ENCODE results near the gene ARHGDIA. TPM values are rescaled to one million over a fixed set of nuclear protein-coding genes. Genes with fewer than 3 reads are reported as not detected.
A peak's percentile ranks its signal among the peaks of the same experiment; 100 is the strongest.

The ARHGDIA gene
- total and polyA plus RNA-seq, 8 donors = 57.1 to 435 (median 151) TPM

- no peak for DNase-seq
- Histone ChIP-seq H3K4me1 (peaks cover 27 to 71% (median 57%) of the 10 kb centered on the region in 4 donors), H3K27ac (peak overlapping the region in 1 of 5 donors; percentile 78), H3K4me3 (no peak overlapping the region), H3K9me3 (no peaks in the 10 kb centered on the region), H3K27me3 (no peaks in the 10 kb centered on the region), H3K36me3 (peaks cover 36 to 54% (median 49%) of the 10 kb centered on the region in 4 donors)
- no peak for TF ChIP-seq POLR2A (IDR thresholded peaks at IDR 0.05)
- TF ChIP-seq CTCF (IDR thresholded peaks at IDR 0.05) = no peak
- no peak for TF ChIP-seq EP300 (IDR thresholded peaks at IDR 0.05)
- no peak for TF ChIP-seq POLR2AphosphoS5 (IDR thresholded peaks at IDR 0.05)
- intact Hi-C loops (cut with DNase I; ENCODE audit: low total_unique reads) = no loop called here
- WGBS, 5 donors = 91 to 95% (median 95%) methylated on average over 23 to 31 of the region's 31 CpGs
These were observed 42.4 kb upstream of the ARHGDIA start for GRCh38 chr17:81913394-81914102.

GRCh38 chr17:81912441-81913309 is 41.5 kb upstream of the ARHGDIA start:
- DNase-seq = peak; percentile 65 to 79
- Histone ChIP-seq H3K4me3 (peak overlapping the region in 1 of 4 donors; percentile 28), H3K9me3 (no peaks in the 10 kb centered on the region), H3K27ac (peak overlapping the region; percentile 55 to 78 (median 66)), H3K36me3 (peaks cover 44 to 63% (median 58%) of the 10 kb centered on the region in 4 donors), H3K4me1 (peaks cover 22 to 67% (median 54%) of the 10 kb centered on the region in 4 donors), H3K27me3 (no peaks in the 10 kb centered on the region)
- TF ChIP-seq EP300 (IDR thresholded peaks at IDR 0.05) (no peak), POLR2AphosphoS5 (IDR thresholded peaks at IDR 0.05) (no peak), POLR2A (IDR thresholded peaks at IDR 0.05) (no peak), CTCF (IDR thresholded peaks at IDR 0.05) (no peak)
- intact Hi-C loops (cut with DNase I; ENCODE audit: low total_unique reads) = no loop called here
- 79 to 88% (median 84%) methylated on average over 32 of the region's 32 CpGs for WGBS, 5 donors

GRCh38 chr17:81911969-81912368 is 40.8 kb upstream of the ARHGDIA start:
- peaks cover 18 to 63% (median 49%) of the 10 kb centered on the region in 4 donors for H3K4me1 ChIP-seq
- peak overlapping the region; percentile 55 to 78 (median 66) for H3K27ac ChIP-seq
- peaks cover 50 to 70% (median 65%) of the 10 kb centered on the region in 4 donors for H3K36me3 ChIP-seq
- TF ChIP-seq POLR2AphosphoS5 (IDR thresholded peaks at IDR 0.05) (no peak), CTCF (IDR thresholded peaks at IDR 0.05) (no peak), POLR2A (IDR thresholded peaks at IDR 0.05) (no peak), EP300 (IDR thresholded peaks at IDR 0.05) (no peak)
- H3K27me3 ChIP-seq = no peaks in the 10 kb centered on the region
- 70 to 83% (median 81%) methylated on average over 19 of the region's 19 CpGs for WGBS, 5 donors
- peak overlapping the region; percentile 11 to 28 (median 20) for H3K4me3 ChIP-seq
- intact Hi-C loops (cut with DNase I; ENCODE audit: low total_unique reads) = no loop called here
- H3K9me3 ChIP-seq = no peaks in the 10 kb centered on the region
- no peak for DNase-seq

- 2 to 7% (median 3%) methylated on average over 20 to 84 of the region's 84 CpGs for WGBS, 5 donors
- H3K36me3 ChIP-seq = peaks cover 55 to 75% (median 71%) of the 10 kb centered on the region in 4 donors
- peaks cover 13 to 57% (median 44%) of the 10 kb centered on the region in 4 donors for H3K4me1 ChIP-seq
- H3K9me3 ChIP-seq = no peaks in the 10 kb centered on the region
- DNase-seq = peak; percentile 96 to 97
- peak within 1 kb of the TSS; percentile 67 to 82 (median 76) for H3K4me3 ChIP-seq
- TF ChIP-seq EP300 (IDR thresholded peaks at IDR 0.05) = no peak
- TF ChIP-seq CTCF (IDR thresholded peaks at IDR 0.05) = peak in 1 of 7 experiments; percentile 30
- TF ChIP-seq POLR2AphosphoS5 (IDR thresholded peaks at IDR 0.05) = peak in 1 of 3 donors; percentile 63
- no peak for TF ChIP-seq POLR2A (IDR thresholded peaks at IDR 0.05)
- H3K27me3 ChIP-seq = no peaks in the 10 kb centered on the region
- peak within 1 kb of the TSS; percentile 78 to 91 (median 85) for H3K27ac ChIP-seq
- intact Hi-C loops (cut with DNase I; ENCODE audit: low total_unique reads) = no loop called here
These were observed 40.3 kb upstream of the ARHGDIA start, which contains the start of gene PCYT2 for GRCh38 chr17:81911277-81911961. Gene PCYT2, minus strand, starts transcription at chr17:81911399. Its CDS starts 44 bp downstream, at chr17:81911355.
